ENCODE data around the gene PLEKHH2.
A peak's percentile ranks its signal among the peaks of the same experiment; 100 is the strongest.

Gene PLEKHH2

DNA sequence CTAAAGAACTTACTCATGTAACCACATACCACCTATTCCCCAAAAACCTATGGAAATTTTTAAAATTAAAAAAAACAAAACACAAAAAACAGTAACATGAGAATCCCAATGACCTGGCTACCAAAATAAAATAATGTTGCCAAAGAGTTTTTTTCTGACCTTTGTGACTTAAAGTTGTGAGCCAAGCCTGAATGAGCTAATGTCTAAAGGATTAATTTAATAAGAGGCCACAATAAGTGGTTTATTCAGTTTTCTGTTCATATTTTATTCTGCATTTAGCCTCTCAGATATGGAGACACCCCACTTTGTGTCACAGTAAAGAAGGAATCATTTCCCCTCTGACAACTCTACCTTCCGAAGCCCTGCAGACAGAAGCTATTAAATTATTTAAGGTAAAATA, 94.2 kb downstream of the PLEKHH2 start:
- TF ChIP-seq, protein P1, sequence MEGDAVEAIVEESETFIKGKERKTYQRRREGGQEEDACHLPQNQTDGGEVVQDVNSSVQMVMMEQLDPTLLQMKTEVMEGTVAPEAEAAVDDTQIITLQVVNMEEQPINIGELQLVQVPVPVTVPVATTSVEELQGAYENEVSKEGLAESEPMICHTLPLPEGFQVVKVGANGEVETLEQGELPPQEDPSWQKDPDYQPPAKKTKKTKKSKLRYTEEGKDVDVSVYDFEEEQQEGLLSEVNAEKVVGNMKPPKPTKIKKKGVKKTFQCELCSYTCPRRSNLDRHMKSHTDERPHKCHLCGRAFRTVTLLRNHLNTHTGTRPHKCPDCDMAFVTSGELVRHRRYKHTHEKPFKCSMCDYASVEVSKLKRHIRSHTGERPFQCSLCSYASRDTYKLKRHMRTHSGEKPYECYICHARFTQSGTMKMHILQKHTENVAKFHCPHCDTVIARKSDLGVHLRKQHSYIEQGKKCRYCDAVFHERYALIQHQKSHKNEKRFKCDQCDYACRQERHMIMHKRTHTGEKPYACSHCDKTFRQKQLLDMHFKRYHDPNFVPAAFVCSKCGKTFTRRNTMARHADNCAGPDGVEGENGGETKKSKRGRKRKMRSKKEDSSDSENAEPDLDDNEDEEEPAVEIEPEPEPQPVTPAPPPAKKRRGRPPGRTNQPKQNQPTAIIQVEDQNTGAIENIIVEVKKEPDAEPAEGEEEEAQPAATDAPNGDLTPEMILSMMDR (conservative IDR thresholded peaks at IDR 0.05; ENCODE audit: low read depth, low read length): no peak
- H3K4me3 ChIP-seq (ENCODE audit: low read length): no peak overlapping the region
- DNase-seq (ENCODE audit: low read depth): no peak

DNA sequence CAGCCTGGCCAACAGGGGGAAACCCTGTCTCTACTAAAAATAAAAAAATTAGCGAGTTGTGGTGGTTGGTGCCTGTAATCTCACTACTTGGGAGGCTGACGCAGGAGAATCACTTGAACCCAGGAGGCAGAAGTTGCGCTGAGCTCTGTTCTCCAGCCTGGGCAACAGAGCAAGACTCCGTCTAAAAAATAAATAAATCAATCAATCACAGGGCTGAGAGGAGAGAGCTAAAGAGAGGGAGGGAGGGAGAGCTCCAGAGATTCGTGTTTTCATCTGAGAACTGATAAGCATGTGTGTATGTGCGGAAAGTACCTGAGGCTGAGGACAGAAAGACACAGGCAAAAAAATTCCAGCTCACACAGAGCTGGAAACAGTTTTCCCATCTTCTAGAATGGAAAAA, 99.6 kb downstream of the PLEKHH2 start:
- H3K4me3 ChIP-seq (ENCODE audit: low read length): no peak overlapping the region
- TF ChIP-seq, protein P1 (conservative IDR thresholded peaks at IDR 0.05; ENCODE audit: low read depth, low read length): no peak
- no peak for DNase-seq (ENCODE audit: low read depth)

DNA sequence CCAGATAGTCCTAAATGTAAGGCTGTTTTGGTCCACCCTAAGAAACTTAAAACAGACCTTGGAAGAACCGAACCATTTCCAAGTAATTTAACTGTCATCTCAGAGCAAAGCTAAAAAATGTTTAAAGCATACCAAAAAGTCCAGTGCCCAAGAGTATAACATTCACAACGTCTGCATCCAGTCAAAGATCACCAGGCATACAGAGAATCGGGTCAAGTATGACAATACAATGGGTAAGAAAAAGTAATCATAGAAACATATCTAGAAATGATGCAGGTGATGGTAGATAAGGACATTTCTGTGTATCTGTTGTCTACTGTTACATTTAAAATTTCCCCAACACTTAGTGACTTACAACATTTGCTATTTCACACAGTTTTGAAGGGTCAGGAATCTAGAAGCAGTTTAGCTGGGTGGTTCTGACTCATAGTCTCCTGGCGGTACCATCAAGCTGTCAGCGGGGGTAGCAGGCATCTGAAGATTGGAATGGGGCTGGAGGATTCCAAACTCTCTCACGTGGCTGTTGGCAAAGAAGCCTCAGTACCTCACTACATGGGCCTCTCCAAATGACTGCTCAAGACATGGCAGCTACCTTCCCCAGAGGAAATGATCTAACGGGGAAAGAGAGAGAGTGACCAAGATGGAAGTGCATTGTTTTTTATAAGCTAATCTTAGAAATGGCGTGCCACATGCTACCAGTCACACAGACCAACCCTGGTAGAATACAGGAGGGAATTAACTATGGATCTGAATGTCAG, 100.2 kb downstream of the PLEKHH2 start:
- no peak overlapping the region for H3K4me3 ChIP-seq (ENCODE audit: low read length)
- TF ChIP-seq, protein P1 (conservative IDR thresholded peaks at IDR 0.05; ENCODE audit: low read depth, low read length): no peak
- DNase-seq (ENCODE audit: low read depth): peak; percentile 88

DNA sequence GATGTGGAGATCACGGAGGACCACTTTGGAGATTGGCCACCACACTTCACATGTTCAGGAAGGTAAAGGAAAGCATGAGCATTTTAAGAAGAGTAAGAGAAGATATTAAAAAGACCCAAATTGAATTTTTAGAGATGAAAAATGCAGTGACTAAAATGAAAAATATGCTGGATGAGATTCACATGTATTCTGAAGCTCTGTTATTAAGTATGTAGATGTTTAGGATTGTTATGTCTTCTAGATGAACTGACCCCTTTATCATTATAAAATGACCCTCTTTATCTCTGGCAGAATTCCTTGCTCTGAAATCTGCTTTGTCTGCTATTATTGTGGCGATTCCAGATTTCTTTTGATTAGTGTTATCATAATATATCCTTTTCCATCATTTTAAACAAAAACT, 100.8 kb downstream of the PLEKHH2 start:
- TF ChIP-seq, protein P1 (conservative IDR thresholded peaks at IDR 0.05; ENCODE audit: low read depth, low read length): no peak
- H3K4me3 ChIP-seq (ENCODE audit: low read length): no peak overlapping the region
- DNase-seq (ENCODE audit: low read depth): no peak

GRCh38 chr2:43738257-43738656, 101.2 kb downstream of the PLEKHH2 start:
- no peak for DNase-seq (ENCODE audit: low read depth)
- TF ChIP-seq, protein P1 (conservative IDR thresholded peaks at IDR 0.05; ENCODE audit: low read depth, low read length): no peak
- H3K4me3 ChIP-seq (ENCODE audit: low read length): no peak overlapping the region

DNA sequence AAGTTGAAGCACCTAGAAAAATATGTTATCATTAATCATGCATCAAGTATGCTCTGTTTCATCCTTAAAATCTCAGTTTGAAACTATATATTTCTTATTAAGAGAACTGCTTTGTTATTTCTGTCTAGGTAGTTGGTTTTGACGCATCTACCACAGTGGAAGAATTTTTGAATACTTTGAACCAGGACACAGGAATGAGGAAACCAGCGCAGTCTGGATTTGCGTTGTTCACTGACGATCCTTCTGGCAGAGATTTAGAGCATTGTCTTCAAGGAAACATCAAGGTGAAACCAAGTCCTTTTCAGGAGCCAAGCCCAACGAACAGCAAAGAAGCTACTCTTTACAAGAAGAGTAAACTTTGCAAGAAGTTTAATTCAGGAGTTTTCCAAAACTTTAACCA, 106.6 kb downstream of the PLEKHH2 start:
- TF ChIP-seq, protein P1 (conservative IDR thresholded peaks at IDR 0.05; ENCODE audit: low read depth, low read length): no peak
- no peak overlapping the region for H3K4me3 ChIP-seq (ENCODE audit: low read length)
- DNase-seq (ENCODE audit: low read depth): no peak

DNA sequence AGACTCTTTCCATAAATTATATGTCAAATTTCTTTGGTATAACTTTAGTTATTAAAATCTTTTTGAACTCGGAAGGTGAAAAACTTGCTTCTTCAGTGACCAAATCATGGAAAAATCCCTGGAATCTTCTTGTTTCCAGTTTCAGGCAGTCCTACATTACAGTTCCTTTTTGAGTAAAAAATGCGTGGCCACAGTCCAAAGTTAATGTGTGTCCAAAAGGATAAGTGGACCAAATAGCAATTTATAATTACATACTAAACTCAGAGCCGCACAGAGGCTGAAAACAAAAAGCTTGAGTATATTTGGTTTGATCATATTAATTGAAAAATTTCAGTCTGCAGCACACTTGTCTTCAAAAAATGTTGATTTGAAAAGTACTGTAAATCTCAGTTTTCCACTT, 108.4 kb downstream of the PLEKHH2 start:
- peak; percentile 52 for DNase-seq (ENCODE audit: low read depth)
- H3K4me3 ChIP-seq (ENCODE audit: low read length): no peak overlapping the region
- TF ChIP-seq, protein P1 (conservative IDR thresholded peaks at IDR 0.05; ENCODE audit: low read depth, low read length): no peak

Measured in retinal pigment epithelial cell (primary cell).